HepG2 (cell line): Measurements from ENCODE around the gene FOXN3. TPM values are rescaled to one million over a fixed set of nuclear protein-coding genes. Genes with fewer than 3 reads are reported as not detected.

Experiments
- ARNT2 ChIP-seq: sonication (generic); formaldehyde crosslinking; IDR thresholded peaks from 2 replicates; pipeline ENCODE4 v1.8.0; 2022; ENCODE audit warnings: mild to moderate bottlenecking, low read depth, missing genetic modification reagents, moderate library complexity
- CEBPG ChIP-seq: IDR thresholded peaks from 2 replicates; pipeline ENCODE4 v1.6.1; 2016
- ETV6 ChIP-seq: sonication (generic); formaldehyde crosslinking; conservative IDR thresholded peaks from 2 replicates; pipeline ENCODE4 v1.4.0; 2020; ENCODE audit warnings: missing genetic modification reagents
- HIVEP1 ChIP-seq: sonication (generic); formaldehyde crosslinking; IDR thresholded peaks from 2 replicates; pipeline ENCODE4 v1.4.0; 2020; ENCODE audit warnings: mild to moderate bottlenecking, missing genetic modification reagents
- MAZ ChIP-seq, 2 experiments: sonication (generic) in 1 of 2; formaldehyde crosslinking in 1 of 2; IDR thresholded peaks; 2 replicates each; pipeline versions ENCODE4 v1.5.0 to v1.6.1; 2012 to 2020; ENCODE audit warnings: low read depth in 2 of 2, mild to moderate bottlenecking in 2 of 2, borderline replicate concordance in 1 of 2, improper control_type of control experiment in 1 of 2, low read length in 1 of 2, missing genetic modification reagents in 1 of 2, moderate library complexity in 1 of 2
- RARA ChIP-seq: IDR thresholded peaks from 2 replicates; pipeline ENCODE4 v1.6.1; 2016; ENCODE audit warnings: missing genetic modification reagents, missing compliant biosample characterization
- RFX1 ChIP-seq: fragments of 450-650 bp; IDR thresholded peaks from 2 replicates; pipeline ENCODE4 v1.6.1; 2017
- SALL2 ChIP-seq: sonication (generic); formaldehyde crosslinking; IDR thresholded peaks from 2 replicates; pipeline ENCODE4 v1.8.1; 2023; ENCODE audit warnings: mild to moderate bottlenecking, missing genetic modification reagents, inconsistent platforms
- SETDB1 ChIP-seq: sonication (generic); formaldehyde crosslinking; IDR thresholded peaks from 2 replicates; pipeline ENCODE4 v1.5.1; 2020; ENCODE audit warnings: missing genetic modification reagents, mild to moderate bottlenecking, borderline replicate concordance
- TCF7 ChIP-seq: sonication (generic); IDR thresholded peaks from 2 replicates; pipeline ENCODE4 v1.6.1; 2016; ENCODE audit warnings: antibody characterized with exemption, low read depth
- TOPORS ChIP-seq: sonication (generic); formaldehyde crosslinking; IDR thresholded peaks from 2 replicates; pipeline ENCODE4 v1.8.0; 2023; ENCODE audit warnings: mild to moderate bottlenecking, missing genetic modification reagents
- U2AF2 ChIP-seq: fragments of 200-400 bp; formaldehyde crosslinking; IDR thresholded peaks from 2 replicates; pipeline ENCODE4 v1.6.1; 2017; ENCODE audit warnings: low read depth, mild to moderate bottlenecking, low read length
- ZBTB21 ChIP-seq: sonication (generic); formaldehyde crosslinking; IDR thresholded peaks from 2 replicates; pipeline ENCODE4 v1.4.0; 2020; ENCODE audit warnings: missing genetic modification reagents
- ZFAT ChIP-seq: sonication (generic); formaldehyde crosslinking; conservative IDR thresholded peaks from 2 replicates; pipeline ENCODE4 v1.8.1; 2023; ENCODE audit warnings: missing genetic modification reagents, inconsistent platforms
- ZFX ChIP-seq: sonication (generic); formaldehyde crosslinking; IDR thresholded peaks from 2 replicates; pipeline ENCODE4 v1.4.0; 2020; ENCODE audit warnings: mild to moderate bottlenecking, low read depth, missing genetic modification reagents, moderate library complexity
- ZNF230 ChIP-seq: sonication (generic); formaldehyde crosslinking; IDR thresholded peaks from 2 replicates; pipeline ENCODE4 v1.4.0; 2020; ENCODE audit warnings: mild to moderate bottlenecking, missing genetic modification reagents
- ZNF24 ChIP-seq: fragments of 450-650 bp; IDR thresholded peaks from 2 replicates; pipeline ENCODE4 v1.6.1; 2017; ENCODE audit warnings: antibody characterized with exemption, mild to moderate bottlenecking
- ZNF317 ChIP-seq: sonication (generic); formaldehyde crosslinking; IDR thresholded peaks from 2 replicates; pipeline ENCODE4 v1.5.0; 2020; ENCODE audit warnings: mild to moderate bottlenecking, missing genetic modification reagents
- ZNF501 ChIP-seq: sonication (generic); formaldehyde crosslinking; IDR thresholded peaks from 2 replicates; pipeline ENCODE4 v1.5.1; 2020; ENCODE audit warnings: mild to moderate bottlenecking, moderate library complexity, missing genetic modification reagents
- ZNF556 ChIP-seq: sonication (generic); formaldehyde crosslinking; IDR thresholded peaks from 2 replicates; pipeline ENCODE4 v1.4.0; 2020; ENCODE audit warnings: mild to moderate bottlenecking, missing genetic modification reagents, borderline replicate concordance
- polyA plus RNA-seq, 8 experiments: library from polyadenylated mRNA; depleted of rRNA in 3 of 8; stranded (reverse) in 7 of 8; unstranded in 1 of 8; fragments of >200 nt; fragmentation: Illumina TruSeq in 4 of 8; extraction: Trizol in 4 of 8; gene quantifications; 2 replicates each; pipeline versions ENCODE4 v1.2.1 to v1.2.3, GENCODE V29; 2011 to 2016; ENCODE audit warnings: low read depth in 4 of 8, missing spikeins in 1 of 8, mixed read lengths in 1 of 8; ENCODE audit not compliant: insufficient read depth in 1 of 8
- total RNA-seq, 5 experiments: library from RNA; depleted of rRNA; stranded (reverse); fragments of >200 nt; fragmentation: Illumina TruSeq; extraction: Trizol; gene quantifications; 2 replicates each; pipeline ENCODE4 v1.2.3, GENCODE V29; 2016; ENCODE audit warnings: low read depth in 1 of 5
- TF ChIP-seq, protein P1 (sequence below): sonication (generic); formaldehyde crosslinking; IDR thresholded peaks from 2 replicates; pipeline ENCODE4 v1.8.0; 2022; ENCODE audit warnings: mild to moderate bottlenecking, missing genetic modification reagents, moderate library complexity
- TF ChIP-seq, protein P2 (sequence below): IDR thresholded peaks from 2 replicates; pipeline ENCODE4 v1.6.1; 2016; ENCODE audit warnings: mild to moderate bottlenecking
- TF ChIP-seq, protein P3 (sequence below): sonication (generic); formaldehyde crosslinking; IDR thresholded peaks from 2 replicates; pipeline ENCODE4 v1.4.0; 2020; ENCODE audit warnings: missing genetic modification reagents
- TF ChIP-seq, protein P4 (sequence below): fragments of 450-650 bp; IDR thresholded peaks from 2 replicates; pipeline ENCODE4 v1.6.1; 2016

Gene FOXN3
- total and polyA plus RNA-seq, 2 of the 13 experiments (the other 11 are each of a cell fraction or from before 2014, with no cell fraction given), result 32.4 to 70.2 TPM

DNA sequence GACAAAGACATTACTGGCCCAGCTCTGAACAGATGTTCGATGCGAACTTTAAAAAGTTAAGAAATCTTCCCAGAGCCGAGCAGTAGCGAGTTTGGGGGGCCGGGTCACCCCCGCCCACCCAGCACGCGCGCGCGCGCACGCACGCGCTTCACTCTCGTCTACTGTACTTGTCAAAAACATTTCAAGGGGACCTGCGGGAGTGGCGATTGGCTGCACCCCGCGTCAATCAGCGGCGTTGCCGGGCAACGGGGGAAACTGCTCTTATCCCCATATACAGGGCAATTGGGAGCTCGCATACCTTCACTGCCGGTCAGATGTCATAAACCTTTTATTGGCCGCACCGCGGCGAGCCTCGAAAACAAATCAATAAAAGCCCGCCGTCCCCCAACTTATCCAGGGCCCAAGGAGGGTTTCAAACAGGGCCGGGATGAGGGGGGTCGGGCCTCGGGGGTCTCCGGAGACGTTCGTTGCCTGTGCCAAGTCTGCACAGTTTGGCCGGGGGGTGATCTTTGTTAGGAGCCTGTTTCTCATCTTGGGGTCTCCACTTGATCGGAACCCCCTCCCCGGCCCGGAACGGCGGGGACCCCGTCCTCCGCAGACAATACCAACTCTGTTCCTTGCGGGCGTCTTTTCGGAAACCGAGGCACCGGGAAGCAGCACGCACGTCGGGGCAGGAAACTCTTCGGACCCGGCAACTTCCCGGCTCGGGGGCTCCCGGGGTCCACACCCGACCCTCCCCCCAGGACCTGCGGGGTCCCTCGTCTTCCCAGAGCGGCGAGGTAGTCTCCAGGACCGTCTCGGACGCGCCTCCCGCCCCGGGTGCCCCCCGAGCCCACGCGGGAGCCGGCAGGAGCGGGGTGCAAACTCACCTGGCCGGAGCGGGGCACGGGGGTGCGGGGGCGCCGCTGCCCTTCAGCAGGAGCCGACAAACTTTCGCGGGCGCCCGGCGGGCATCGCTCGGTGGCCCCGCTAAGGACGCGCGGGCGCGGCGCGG lies 734 bp downstream of the FOXN3 start (continued):
- 0 out of 2 replicates have a peak, but pooled peaks have one; percentile 16 for TF ChIP-seq TOPORS (CRISPR knock-in tag)
- TF ChIP-seq SETDB1 (CRISPR knock-in tag), result no peak
- TF ChIP-seq, protein P1, sequence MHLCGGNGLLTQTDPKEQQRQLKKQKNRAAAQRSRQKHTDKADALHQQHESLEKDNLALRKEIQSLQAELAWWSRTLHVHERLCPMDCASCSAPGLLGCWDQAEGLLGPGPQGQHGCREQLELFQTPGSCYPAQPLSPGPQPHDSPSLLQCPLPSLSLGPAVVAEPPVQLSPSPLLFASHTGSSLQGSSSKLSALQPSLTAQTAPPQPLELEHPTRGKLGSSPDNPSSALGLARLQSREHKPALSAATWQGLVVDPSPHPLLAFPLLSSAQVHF (CRISPR knock-in tag), result no peak
- TF ChIP-seq MAZ (IDR thresholded peaks at IDR 0.05; ENCODE audit: borderline replicate concordance, low read depth, low read length), result 0 out of 2 replicates have a peak, but pooled peaks have one; percentile 53
- 0 out of 2 replicates have a peak, but pooled peaks have one; percentile 56 for TF ChIP-seq MAZ (CRISPR knock-in tag; IDR thresholded peaks at IDR 0.05; ENCODE audit: low read depth)
- peak; percentile 22; the same call in 1 of the 2 replicates for TF ChIP-seq ARNT2
- TF ChIP-seq ZFAT (CRISPR knock-in tag), result no peak
- no peak for TF ChIP-seq U2AF2
- 0 out of 2 replicates have a peak, but pooled peaks have one; percentile 36 for TF ChIP-seq HIVEP1 (CRISPR knock-in tag)
- 0 out of 2 replicates have a peak, but pooled peaks have one; percentile 15 for TF ChIP-seq RARA (CRISPR knock-in tag)
- TF ChIP-seq, protein P2, sequence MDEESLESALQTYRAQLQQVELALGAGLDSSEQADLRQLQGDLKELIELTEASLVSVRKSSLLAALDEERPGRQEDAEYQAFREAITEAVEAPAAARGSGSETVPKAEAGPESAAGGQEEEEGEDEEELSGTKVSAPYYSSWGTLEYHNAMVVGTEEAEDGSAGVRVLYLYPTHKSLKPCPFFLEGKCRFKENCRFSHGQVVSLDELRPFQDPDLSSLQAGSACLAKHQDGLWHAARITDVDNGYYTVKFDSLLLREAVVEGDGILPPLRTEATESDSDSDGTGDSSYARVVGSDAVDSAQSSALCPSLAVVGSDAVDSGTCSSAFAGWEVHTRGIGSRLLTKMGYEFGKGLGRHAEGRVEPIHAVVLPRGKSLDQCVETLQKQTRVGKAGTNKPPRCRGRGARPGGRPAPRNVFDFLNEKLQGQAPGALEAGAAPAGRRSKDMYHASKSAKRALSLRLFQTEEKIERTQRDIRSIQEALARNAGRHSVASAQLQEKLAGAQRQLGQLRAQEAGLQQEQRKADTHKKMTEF (CRISPR knock-in tag), result peak; percentile 35; the same call in 1 of the 2 replicates
- 0 out of 2 replicates have a peak, but pooled peaks have one; percentile 8 for TF ChIP-seq SALL2 (CRISPR knock-in tag)
- peak; percentile 83 for TF ChIP-seq RFX1
- TF ChIP-seq ZNF556, result no peak
- TF ChIP-seq ZNF230 (CRISPR knock-in tag), result 0 out of 2 replicates have a peak, but pooled peaks have one; percentile 51
- TF ChIP-seq CEBPG (CRISPR knock-in tag), result 0 out of 2 replicates have a peak, but pooled peaks have one; percentile 10
- TF ChIP-seq TCF7, result peak; percentile 59
- peak; percentile 81; the same call in 1 of the 2 replicates for TF ChIP-seq ZNF501 (CRISPR knock-in tag)
- 0 out of 2 replicates have a peak, but pooled peaks have one; percentile 19 for TF ChIP-seq ZNF317
- TF ChIP-seq, protein P3, sequence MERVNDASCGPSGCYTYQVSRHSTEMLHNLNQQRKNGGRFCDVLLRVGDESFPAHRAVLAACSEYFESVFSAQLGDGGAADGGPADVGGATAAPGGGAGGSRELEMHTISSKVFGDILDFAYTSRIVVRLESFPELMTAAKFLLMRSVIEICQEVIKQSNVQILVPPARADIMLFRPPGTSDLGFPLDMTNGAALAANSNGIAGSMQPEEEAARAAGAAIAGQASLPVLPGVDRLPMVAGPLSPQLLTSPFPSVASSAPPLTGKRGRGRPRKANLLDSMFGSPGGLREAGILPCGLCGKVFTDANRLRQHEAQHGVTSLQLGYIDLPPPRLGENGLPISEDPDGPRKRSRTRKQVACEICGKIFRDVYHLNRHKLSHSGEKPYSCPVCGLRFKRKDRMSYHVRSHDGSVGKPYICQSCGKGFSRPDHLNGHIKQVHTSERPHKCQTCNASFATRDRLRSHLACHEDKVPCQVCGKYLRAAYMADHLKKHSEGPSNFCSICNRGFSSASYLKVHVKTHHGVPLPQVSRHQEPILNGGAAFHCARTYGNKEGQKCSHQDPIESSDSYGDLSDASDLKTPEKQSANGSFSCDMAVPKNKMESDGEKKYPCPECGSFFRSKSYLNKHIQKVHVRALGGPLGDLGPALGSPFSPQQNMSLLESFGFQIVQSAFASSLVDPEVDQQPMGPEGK, result peak; percentile 57; the same call in 1 of the 2 replicates
- TF ChIP-seq ZNF24, result no peak
- no peak for TF ChIP-seq ZBTB21 (CRISPR knock-in tag)
- TF ChIP-seq ZFX (CRISPR knock-in tag), result peak; percentile 51
- TF ChIP-seq ETV6, result no peak
- TF ChIP-seq, protein P4, sequence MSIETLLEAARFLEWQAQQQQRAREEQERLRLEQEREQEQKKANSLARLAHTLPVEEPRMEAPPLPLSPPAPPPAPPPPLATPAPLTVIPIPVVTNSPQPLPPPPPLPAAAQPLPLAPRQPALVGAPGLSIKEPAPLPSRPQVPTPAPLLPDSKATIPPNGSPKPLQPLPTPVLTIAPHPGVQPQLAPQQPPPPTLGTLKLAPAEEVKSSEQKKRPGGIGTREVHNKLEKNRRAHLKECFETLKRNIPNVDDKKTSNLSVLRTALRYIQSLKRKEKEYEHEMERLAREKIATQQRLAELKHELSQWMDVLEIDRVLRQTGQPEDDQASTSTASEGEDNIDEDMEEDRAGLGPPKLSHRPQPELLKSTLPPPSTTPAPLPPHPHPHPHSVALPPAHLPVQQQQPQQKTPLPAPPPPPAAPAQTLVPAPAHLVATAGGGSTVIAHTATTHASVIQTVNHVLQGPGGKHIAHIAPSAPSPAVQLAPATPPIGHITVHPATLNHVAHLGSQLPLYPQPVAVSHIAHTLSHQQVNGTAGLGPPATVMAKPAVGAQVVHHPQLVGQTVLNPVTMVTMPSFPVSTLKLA, result peak; percentile 17; the same call in 1 of the 2 replicates
